Osteocyte (in vitro differentiated cells): ENCODE results near the gene HOXD13. TPM values are rescaled to one million over a fixed set of nuclear protein-coding genes. Genes with fewer than 3 reads are reported as not detected.

Experiments used
- DNase-seq: peaks from one replicate; pipeline ENCODE4 v3.0.0; 2021; ENCODE audit warnings: mixed read lengths; ENCODE audit not compliant: unreplicated experiment; ENCODE audit errors: extremely low spot score
- H3K27ac Mint-ChIP-seq: one replicate; pipeline ENCODE4 v1.8.0; 2021; ENCODE audit warnings: mild to moderate bottlenecking, mixed read lengths; ENCODE audit not compliant: unreplicated experiment
- H3K27me3 Mint-ChIP-seq: one replicate; pipeline ENCODE4 v1.8.0; 2021; ENCODE audit warnings: mixed read lengths; ENCODE audit not compliant: unreplicated experiment
- H3K36me3 Mint-ChIP-seq: one replicate; pipeline ENCODE4 v1.8.0; 2021; ENCODE audit warnings: mixed read lengths; ENCODE audit not compliant: unreplicated experiment
- H3K4me1 Mint-ChIP-seq: one replicate; pipeline ENCODE4 v1.8.0; 2021; ENCODE audit warnings: mixed read lengths; ENCODE audit not compliant: unreplicated experiment
- H3K4me3 Mint-ChIP-seq: one replicate; pipeline ENCODE4 v1.8.0; 2021; ENCODE audit warnings: mild to moderate bottlenecking, moderate library complexity, mixed read lengths; ENCODE audit not compliant: unreplicated experiment
- H3K9me3 Mint-ChIP-seq: one replicate; pipeline ENCODE4 v1.8.0; 2021; ENCODE audit warnings: mixed read lengths; ENCODE audit not compliant: unreplicated experiment
- CTCF ChIP-seq: fragments of 200-600 bp; sonication (generic); IDR thresholded peaks from 2 replicates; pipeline ENCODE4 v1.5.0; 2021; ENCODE audit warnings: antibody characterized with exemption, mild to moderate bottlenecking, moderate library complexity
- total RNA-seq: library from RNA; stranded (reverse); gene quantifications from 2 replicates; pipeline ENCODE4 v1.2.1, GENCODE V29; 2021

Gene HOXD13
- total RNA-seq, 1 donor from 2014 or later, result not detected

DNA sequence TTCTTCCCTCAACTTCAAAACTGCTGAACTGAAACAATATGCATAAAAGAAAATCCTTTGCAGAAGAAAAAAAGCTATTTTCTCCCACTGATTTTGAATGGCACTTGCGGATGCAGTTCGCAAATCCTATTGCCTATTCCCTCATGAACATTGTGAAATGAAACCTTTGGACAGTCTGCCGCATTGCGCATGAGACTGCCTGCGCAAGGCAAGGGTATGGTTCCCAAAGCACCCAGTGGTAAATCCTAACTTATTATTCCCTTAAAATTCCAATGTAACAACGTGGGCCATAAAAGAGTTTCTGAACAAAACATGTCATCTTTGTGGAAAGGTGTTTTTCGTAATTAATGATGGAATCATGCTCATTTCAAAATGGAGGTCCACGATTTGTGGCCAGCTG lies 45.4 kb downstream of the HOXD13 start:
- Mint-ChIP-seq H3K4me1 (peaks cover 11% of the 10 kb centered on the region), H3K4me3 (no peak overlapping the region)
- DNase-seq, result no peak

GRCh38 chr2:176138526-176138922 lies 46.0 kb downstream of the HOXD13 start:
- no peak overlapping the region for H3K27ac Mint-ChIP-seq
- H3K27me3 Mint-ChIP-seq, result peaks cover 87% of the 10 kb centered on the region
- no peak for TF ChIP-seq CTCF
- no peak overlapping the region for H3K4me3 Mint-ChIP-seq
- H3K9me3 Mint-ChIP-seq, result peaks cover 4% of the 10 kb centered on the region
- peaks cover 11% of the 10 kb centered on the region for H3K4me1 Mint-ChIP-seq
- H3K36me3 Mint-ChIP-seq, result peaks cover 5% of the 10 kb centered on the region
- DNase-seq, result no peak

More for the DNA sequence above, 45.4 kb downstream of the HOXD13 start:
- H3K27me3 Mint-ChIP-seq, result peaks cover 87% of the 10 kb centered on the region
- H3K36me3 Mint-ChIP-seq, result peaks cover 5% of the 10 kb centered on the region
- H3K27ac Mint-ChIP-seq, result no peak overlapping the region
- peaks cover 4% of the 10 kb centered on the region for H3K9me3 Mint-ChIP-seq
- no peak for TF ChIP-seq CTCF

- Mint-ChIP-seq H3K36me3 (peaks cover 5% of the 10 kb centered on the region), H3K27me3 (peaks cover 86% of the 10 kb centered on the region), H3K4me1 (peaks cover 11% of the 10 kb centered on the region), H3K4me3 (no peak overlapping the region), H3K27ac (no peak overlapping the region), H3K9me3 (peaks cover 4% of the 10 kb centered on the region)
- DNase-seq, result no peak
- no peak for TF ChIP-seq CTCF
These were observed 46.6 kb downstream of the HOXD13 start for GRCh38 chr2:176138923-176139660.

- Mint-ChIP-seq H3K27me3 (peaks cover 84% of the 10 kb centered on the region), H3K36me3 (peaks cover 5% of the 10 kb centered on the region), H3K27ac (no peak overlapping the region), H3K9me3 (peaks cover 4% of the 10 kb centered on the region), H3K4me1 (peaks cover 11% of the 10 kb centered on the region), H3K4me3 (no peak overlapping the region)
- DNase-seq, result no peak
- TF ChIP-seq CTCF, result no peak
These were observed 47.4 kb downstream of the HOXD13 start for GRCh38 chr2:176139661-176140512.
